ENCODE measurements around the gene CADPS2. TPM values are rescaled to one million over a fixed set of nuclear protein-coding genes. Genes with fewer than 3 reads are reported as not detected.

The CADPS2 gene
- total and polyA plus RNA-seq, 4 donors, result 5.6 to 41.1 (median 11.0) TPM

GRCh38 chr7:122789156-122789555, 97.1 kb downstream of the CADPS2 start:
- H3K9me3 ChIP-seq (ENCODE audit: control insufficient read depth in 4 of 4, low read length in 3 of 4), result no peaks in the 10 kb centered on the region
- no peak for DNase-seq (ENCODE audit: low spot score)
- H3K27ac ChIP-seq (ENCODE audit: low read depth in 1 of 2, low read length in 2 of 2), result no peak overlapping the region
- no peaks in the 10 kb centered on the region for H3K27me3 ChIP-seq (ENCODE audit: control insufficient read depth in 4 of 4, insufficient read depth in 4 of 4, low read length in 3 of 4)
- no peak overlapping the region for H3K9ac ChIP-seq (ENCODE audit: low read depth in 1 of 2, low read length in 2 of 2)
- peaks cover 0 to 3% (median under 1%) of the 10 kb centered on the region in 4 donors for H3K36me3 ChIP-seq (ENCODE audit: control insufficient read depth in 4 of 4, insufficient read depth in 3 of 4, low read depth in 1 of 4, low read length in 3 of 4)
- 72% methylated on average over 1 of the region's 1 CpG for WGBS
- H3K4me1 ChIP-seq (ENCODE audit: control insufficient read depth in 4 of 4, insufficient read depth in 4 of 4, low read length in 3 of 4), result peaks cover 0 to 2% (median 0%) of the 10 kb centered on the region in 4 donors
- TF ChIP-seq RAD21 (IDR thresholded peaks at IDR 0.05), result no peak
- TF ChIP-seq ATF3 (IDR thresholded peaks at IDR 0.05), result no peak
- no peak for TF ChIP-seq RXRA (IDR thresholded peaks at IDR 0.05)
- TF ChIP-seq SP1 (IDR thresholded peaks at IDR 0.05), result no peak
- no peak for TF ChIP-seq MAX (IDR thresholded peaks at IDR 0.05)
- no peak for TF ChIP-seq CTCF (IDR thresholded peaks at IDR 0.05; ENCODE audit: low read depth, low read length, missing input control)
- TF ChIP-seq GABPA (IDR thresholded peaks at IDR 0.05 in 1 of 2, conservative IDR thresholded peaks at IDR 0.05 in 1 of 2), result no peak
- TF ChIP-seq YY1 (IDR thresholded peaks at IDR 0.05), result no peak
- TF ChIP-seq REST (IDR thresholded peaks at IDR 0.05), result no peak
- no peak for TF ChIP-seq FOXA2 (IDR thresholded peaks at IDR 0.05)
- no peak for TF ChIP-seq HNF4A (conservative IDR thresholded peaks at IDR 0.05)
- TF ChIP-seq HNF4G (IDR thresholded peaks at IDR 0.05), result no peak
- no peak for TF ChIP-seq EGR1 (IDR thresholded peaks at IDR 0.05; ENCODE audit: low read depth in 2 of 2)
- no peak for TF ChIP-seq JUND (IDR thresholded peaks at IDR 0.05)
- no peak for TF ChIP-seq NR2F2 (IDR thresholded peaks at IDR 0.05)
- TF ChIP-seq ZBTB33 (IDR thresholded peaks at IDR 0.05), result no peak
- no peak overlapping the region for H3K4me3 ChIP-seq (ENCODE audit: low read depth in 1 of 3, low read length in 3 of 3)

Measured in liver (tissue), 9 donors.